ENCODE results near the gene MALT1. TPM values are rescaled to one million over a fixed set of nuclear protein-coding genes. Genes with fewer than 3 reads are reported as not detected.

Gene MALT1, protein sequence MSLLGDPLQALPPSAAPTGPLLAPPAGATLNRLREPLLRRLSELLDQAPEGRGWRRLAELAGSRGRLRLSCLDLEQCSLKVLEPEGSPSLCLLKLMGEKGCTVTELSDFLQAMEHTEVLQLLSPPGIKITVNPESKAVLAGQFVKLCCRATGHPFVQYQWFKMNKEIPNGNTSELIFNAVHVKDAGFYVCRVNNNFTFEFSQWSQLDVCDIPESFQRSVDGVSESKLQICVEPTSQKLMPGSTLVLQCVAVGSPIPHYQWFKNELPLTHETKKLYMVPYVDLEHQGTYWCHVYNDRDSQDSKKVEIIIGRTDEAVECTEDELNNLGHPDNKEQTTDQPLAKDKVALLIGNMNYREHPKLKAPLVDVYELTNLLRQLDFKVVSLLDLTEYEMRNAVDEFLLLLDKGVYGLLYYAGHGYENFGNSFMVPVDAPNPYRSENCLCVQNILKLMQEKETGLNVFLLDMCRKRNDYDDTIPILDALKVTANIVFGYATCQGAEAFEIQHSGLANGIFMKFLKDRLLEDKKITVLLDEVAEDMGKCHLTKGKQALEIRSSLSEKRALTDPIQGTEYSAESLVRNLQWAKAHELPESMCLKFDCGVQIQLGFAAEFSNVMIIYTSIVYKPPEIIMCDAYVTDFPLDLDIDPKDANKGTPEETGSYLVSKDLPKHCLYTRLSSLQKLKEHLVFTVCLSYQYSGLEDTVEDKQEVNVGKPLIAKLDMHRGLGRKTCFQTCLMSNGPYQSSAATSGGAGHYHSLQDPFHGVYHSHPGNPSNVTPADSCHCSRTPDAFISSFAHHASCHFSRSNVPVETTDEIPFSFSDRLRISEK
- 14.1 and 14.9 TPM in 2 replicates for total RNA-seq
- long read RNA-seq, partial matches to known transcripts: 3 of 7 reads
- long read RNA-seq, other reads (novel, unspliced or antisense): 4 of 7 reads

DNA sequence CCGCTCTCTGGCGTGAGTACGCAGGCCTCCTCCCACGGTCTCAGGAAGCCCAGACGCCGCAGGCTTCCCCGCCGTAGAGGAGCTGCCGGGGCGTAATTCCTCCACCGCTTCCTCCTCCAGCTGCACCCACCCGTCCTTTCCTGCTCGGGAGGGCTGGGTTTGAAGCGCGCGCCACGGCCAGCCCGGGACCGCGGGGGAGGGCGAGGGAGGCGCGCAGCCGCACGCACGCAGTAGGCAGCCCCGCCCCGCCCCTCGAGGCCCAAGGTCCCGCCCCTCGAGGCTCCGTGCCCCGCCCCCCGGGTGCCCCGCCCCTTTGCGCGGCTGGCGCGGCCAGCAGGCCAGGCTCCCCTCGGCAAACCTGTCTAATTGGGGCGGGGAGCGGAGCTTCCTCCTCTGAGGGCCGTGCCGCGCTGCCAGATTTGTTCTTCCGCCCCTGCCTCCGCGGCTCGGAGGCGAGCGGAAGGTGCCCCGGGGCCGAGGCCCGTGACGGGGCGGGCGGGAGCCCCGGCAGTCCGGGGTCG lies at the start of gene MALT1:
MALT1 (plus strand) TSS at position 355 of the 521 bp plus-strand sequence. CDS start 179 bp downstream, outside the sequence.
- Mint-ChIP-seq H3K4me1 (ENCODE audit: low read depth) (peaks cover 7% of the 10 kb centered on the region), H3K9me3 (ENCODE audit: low read depth) (no peaks in the 10 kb centered on the region), H3K27ac (peak within 1 kb of the TSS; percentile 96), H3K27me3 (peaks cover 28% of the 10 kb centered on the region), H3K4me3 (ENCODE audit: low read depth) (peak within 1 kb of the TSS; percentile 88), H3K36me3 (ENCODE audit: insufficient read depth) (no peaks in the 10 kb centered on the region)
- TF ChIP-seq, protein P1, sequence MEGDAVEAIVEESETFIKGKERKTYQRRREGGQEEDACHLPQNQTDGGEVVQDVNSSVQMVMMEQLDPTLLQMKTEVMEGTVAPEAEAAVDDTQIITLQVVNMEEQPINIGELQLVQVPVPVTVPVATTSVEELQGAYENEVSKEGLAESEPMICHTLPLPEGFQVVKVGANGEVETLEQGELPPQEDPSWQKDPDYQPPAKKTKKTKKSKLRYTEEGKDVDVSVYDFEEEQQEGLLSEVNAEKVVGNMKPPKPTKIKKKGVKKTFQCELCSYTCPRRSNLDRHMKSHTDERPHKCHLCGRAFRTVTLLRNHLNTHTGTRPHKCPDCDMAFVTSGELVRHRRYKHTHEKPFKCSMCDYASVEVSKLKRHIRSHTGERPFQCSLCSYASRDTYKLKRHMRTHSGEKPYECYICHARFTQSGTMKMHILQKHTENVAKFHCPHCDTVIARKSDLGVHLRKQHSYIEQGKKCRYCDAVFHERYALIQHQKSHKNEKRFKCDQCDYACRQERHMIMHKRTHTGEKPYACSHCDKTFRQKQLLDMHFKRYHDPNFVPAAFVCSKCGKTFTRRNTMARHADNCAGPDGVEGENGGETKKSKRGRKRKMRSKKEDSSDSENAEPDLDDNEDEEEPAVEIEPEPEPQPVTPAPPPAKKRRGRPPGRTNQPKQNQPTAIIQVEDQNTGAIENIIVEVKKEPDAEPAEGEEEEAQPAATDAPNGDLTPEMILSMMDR (IDR thresholded peaks at IDR 0.05; ENCODE audit: unreplicated experiment): no peak
- DNase-seq (ENCODE audit: low spot score, unreplicated experiment): peak; percentile 95

DNA sequence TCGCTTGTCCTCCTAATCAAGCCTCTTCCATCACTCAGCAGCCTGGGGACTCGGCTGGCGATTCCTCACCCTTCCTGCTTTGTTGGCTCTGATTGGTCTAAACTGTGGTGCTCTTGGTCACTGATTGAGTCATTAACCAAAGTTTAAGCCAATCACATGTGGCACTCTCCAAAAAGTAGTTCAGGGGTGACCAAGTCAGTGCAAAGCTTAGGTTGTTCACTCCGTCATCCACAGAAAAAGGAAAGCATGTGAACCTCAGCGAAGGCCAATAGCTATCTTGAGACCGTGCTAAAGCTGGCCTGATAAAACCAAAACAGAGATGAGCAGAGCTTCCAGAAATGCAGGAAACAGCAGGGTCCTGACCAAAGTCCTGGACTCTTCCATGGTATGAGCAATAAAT lies 47.3 kb upstream of the MALT1 start:
- Mint-ChIP-seq H3K4me1 (ENCODE audit: low read depth) (peaks cover 6% of the 10 kb centered on the region), H3K36me3 (ENCODE audit: insufficient read depth) (no peaks in the 10 kb centered on the region), H3K27ac (no peak overlapping the region), H3K27me3 (peaks cover 33% of the 10 kb centered on the region), H3K4me3 (ENCODE audit: low read depth) (no peak overlapping the region), H3K9me3 (ENCODE audit: low read depth) (no peaks in the 10 kb centered on the region)
- DNase-seq (ENCODE audit: low spot score, unreplicated experiment): no peak
- TF ChIP-seq, protein P1 (IDR thresholded peaks at IDR 0.05; ENCODE audit: unreplicated experiment): no peak

DNA sequence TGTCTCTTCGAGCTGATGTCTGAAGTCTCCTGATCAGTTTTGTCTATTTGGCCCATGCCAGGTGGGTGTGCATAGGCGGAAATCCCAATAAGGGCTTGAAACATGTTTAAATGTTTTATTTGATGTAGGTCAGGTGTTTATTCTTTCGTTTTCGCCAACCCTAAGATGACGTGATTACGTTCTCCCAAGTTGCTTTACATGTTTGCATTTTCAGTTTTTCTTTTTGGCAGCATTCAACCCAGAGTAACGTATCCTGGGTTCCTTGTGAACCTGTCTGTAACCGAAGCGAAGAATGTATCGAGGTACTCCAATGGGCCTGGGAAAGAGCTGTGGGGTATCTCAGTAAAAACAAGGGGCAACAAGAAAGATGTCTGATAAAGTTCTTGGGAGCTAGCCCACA lies 45.4 kb upstream of the MALT1 start:
- TF ChIP-seq, protein P1 (IDR thresholded peaks at IDR 0.05; ENCODE audit: unreplicated experiment): no peak
- Mint-ChIP-seq H3K4me1 (ENCODE audit: low read depth) (peaks cover 10% of the 10 kb centered on the region), H3K9me3 (ENCODE audit: low read depth) (no peaks in the 10 kb centered on the region), H3K4me3 (ENCODE audit: low read depth) (no peak overlapping the region), H3K36me3 (ENCODE audit: insufficient read depth) (no peaks in the 10 kb centered on the region), H3K27me3 (peaks cover 41% of the 10 kb centered on the region), H3K27ac (no peak overlapping the region)
- DNase-seq (ENCODE audit: low spot score, unreplicated experiment): no peak

DNA sequence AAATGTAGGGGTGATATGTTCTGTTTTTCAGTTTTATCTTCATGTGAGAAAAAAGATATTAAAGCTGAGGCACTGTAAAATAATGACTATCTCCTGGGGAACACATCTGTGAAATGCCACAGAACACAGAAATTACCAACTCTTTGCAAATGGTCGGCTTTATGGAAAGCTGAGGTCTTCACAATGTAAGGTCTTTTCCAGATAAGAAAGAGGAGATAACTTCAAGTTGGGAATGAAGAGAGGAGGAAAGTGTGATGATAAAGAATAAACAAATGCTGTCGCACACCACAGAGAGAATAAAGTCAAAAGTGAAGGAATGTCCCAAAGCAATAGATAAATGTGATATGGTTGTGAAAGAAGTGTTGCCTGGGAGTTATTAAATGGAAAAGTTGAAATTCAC lies 41.2 kb upstream of the MALT1 start:
- Mint-ChIP-seq H3K27me3 (peaks cover 44% of the 10 kb centered on the region), H3K9me3 (ENCODE audit: low read depth) (no peaks in the 10 kb centered on the region), H3K27ac (no peak overlapping the region), H3K4me3 (ENCODE audit: low read depth) (no peak overlapping the region), H3K36me3 (ENCODE audit: insufficient read depth) (no peaks in the 10 kb centered on the region), H3K4me1 (ENCODE audit: low read depth) (peaks cover 10% of the 10 kb centered on the region)
- TF ChIP-seq, protein P1 (IDR thresholded peaks at IDR 0.05; ENCODE audit: unreplicated experiment): no peak
- no peak for DNase-seq (ENCODE audit: low spot score, unreplicated experiment)

DNA sequence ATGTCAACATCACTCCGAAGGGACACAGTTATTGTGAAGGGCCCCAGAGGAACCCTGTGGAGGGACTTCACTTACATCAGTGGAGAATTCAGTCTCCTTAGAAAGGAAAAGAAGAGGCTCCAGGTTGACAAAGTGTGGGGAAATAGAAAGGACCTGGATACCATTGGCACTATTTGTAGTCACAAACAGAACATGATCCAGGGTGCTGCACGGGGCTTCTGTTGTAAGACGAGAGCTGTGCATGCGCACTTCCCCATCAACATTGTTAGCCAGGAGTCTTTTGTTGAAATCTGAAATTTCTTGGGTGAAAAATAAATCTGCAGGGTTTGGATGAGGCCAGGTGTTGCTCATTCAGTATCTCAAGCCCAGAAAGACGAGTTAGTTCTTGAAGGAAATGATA lies 40.0 kb upstream of the MALT1 start:
- TF ChIP-seq, protein P1 (IDR thresholded peaks at IDR 0.05; ENCODE audit: unreplicated experiment): no peak
- H3K9me3 Mint-ChIP-seq (ENCODE audit: low read depth): no peaks in the 10 kb centered on the region
- H3K27me3 Mint-ChIP-seq: peaks cover 32% of the 10 kb centered on the region
- peaks cover 10% of the 10 kb centered on the region for H3K4me1 Mint-ChIP-seq (ENCODE audit: low read depth)
- no peak for DNase-seq (ENCODE audit: low spot score, unreplicated experiment)
- H3K36me3 Mint-ChIP-seq (ENCODE audit: insufficient read depth): no peaks in the 10 kb centered on the region
- no peak overlapping the region for H3K27ac Mint-ChIP-seq
- no peak overlapping the region for H3K4me3 Mint-ChIP-seq (ENCODE audit: low read depth)
